ENCODE measurements around the gene CIB4. TPM values are rescaled to one million over a fixed set of nuclear protein-coding genes. Genes with fewer than 3 reads are reported as not detected.

Gene CIB4
- total and polyA plus RNA-seq, 2 experiments from 2014 or later, result not detected

- Histone ChIP-seq H4K20me1 (ENCODE audit: insufficient read depth, poor library complexity, severe bottlenecking) (no peaks in the 10 kb centered on the region), H3K4me1 (ENCODE audit: insufficient read depth) (no peaks in the 10 kb centered on the region), H3K27me3 (peaks cover 15% of the 10 kb centered on the region), H3K9me3 (ENCODE audit: low read depth) (no peaks in the 10 kb centered on the region), H3K4me2 (no peak overlapping the region), H3K36me3 (replicated peaks; ENCODE audit: insufficient read depth, low read depth) (no peaks in the 10 kb centered on the region), H3K9me2 (replicated peaks; ENCODE audit: insufficient read depth) (no peaks in the 10 kb centered on the region), H3K27ac (no peak overlapping the region), H3K79me2 (no peaks in the 10 kb centered on the region), H3K4me3 (no peak overlapping the region), H2AFZ (no peak overlapping the region)
- no peak for DNase-seq (ENCODE audit: low spot score)
- TF ChIP-seq CTCF (IDR thresholded peaks at IDR 0.05; ENCODE audit: poor library complexity) (no peak), EZH2phosphoT487 (IDR thresholded peaks at IDR 0.05; ENCODE audit: low read depth, severe bottlenecking, unreplicated experiment) (no peak), EZH2 (IDR thresholded peaks at IDR 0.05; ENCODE audit: borderline replicate concordance) (no peak)
- WGBS (ENCODE audit: low lambda C conversion rate, missing lambda C conversion rate), result 70% methylated on average over 5 of the region's 5 CpGs
These were observed 53.2 kb downstream of the CIB4 start for GRCh38 chr2:26587994-26588393.

- Histone ChIP-seq H3K79me2 (no peaks in the 10 kb centered on the region), H3K36me3 (replicated peaks; ENCODE audit: insufficient read depth, low read depth) (no peaks in the 10 kb centered on the region), H3K9me2 (replicated peaks; ENCODE audit: insufficient read depth) (no peaks in the 10 kb centered on the region), H4K20me1 (ENCODE audit: insufficient read depth, poor library complexity, severe bottlenecking) (no peaks in the 10 kb centered on the region), H3K4me3 (no peak overlapping the region), H3K4me2 (no peak overlapping the region), H3K9me3 (ENCODE audit: low read depth) (no peaks in the 10 kb centered on the region), H3K27ac (no peak overlapping the region), H3K27me3 (peaks cover 15% of the 10 kb centered on the region), H2AFZ (no peak overlapping the region), H3K4me1 (ENCODE audit: insufficient read depth) (no peaks in the 10 kb centered on the region)
- TF ChIP-seq CTCF (IDR thresholded peaks at IDR 0.05; ENCODE audit: poor library complexity), result no peak
- no peak for TF ChIP-seq EZH2 (IDR thresholded peaks at IDR 0.05; ENCODE audit: borderline replicate concordance)
- no peak for TF ChIP-seq EZH2phosphoT487 (IDR thresholded peaks at IDR 0.05; ENCODE audit: low read depth, severe bottlenecking, unreplicated experiment)
- WGBS (ENCODE audit: low lambda C conversion rate, missing lambda C conversion rate), result 66% methylated on average over 10 of the region's 10 CpGs
- DNase-seq (ENCODE audit: low spot score), result no peak
These were observed 55.2 kb downstream of the CIB4 start for GRCh38 chr2:26585966-26586365.

- no peak for DNase-seq (ENCODE audit: low spot score)
- Histone ChIP-seq H3K27me3 (peaks cover 15% of the 10 kb centered on the region), H3K4me2 (no peak overlapping the region), H2AFZ (no peak overlapping the region), H3K36me3 (replicated peaks; ENCODE audit: insufficient read depth, low read depth) (no peaks in the 10 kb centered on the region), H4K20me1 (ENCODE audit: insufficient read depth, poor library complexity, severe bottlenecking) (no peaks in the 10 kb centered on the region), H3K79me2 (no peaks in the 10 kb centered on the region), H3K9me2 (replicated peaks; ENCODE audit: insufficient read depth) (no peaks in the 10 kb centered on the region), H3K4me1 (ENCODE audit: insufficient read depth) (no peaks in the 10 kb centered on the region), H3K9me3 (ENCODE audit: low read depth) (no peaks in the 10 kb centered on the region), H3K27ac (no peak overlapping the region), H3K4me3 (no peak overlapping the region)
- TF ChIP-seq EZH2 (IDR thresholded peaks at IDR 0.05; ENCODE audit: borderline replicate concordance), result no peak
- TF ChIP-seq CTCF (IDR thresholded peaks at IDR 0.05; ENCODE audit: poor library complexity), result no peak
- TF ChIP-seq EZH2phosphoT487 (IDR thresholded peaks at IDR 0.05; ENCODE audit: low read depth, severe bottlenecking, unreplicated experiment), result no peak
- 90% methylated on average over 8 of the region's 8 CpGs for WGBS (ENCODE audit: low lambda C conversion rate, missing lambda C conversion rate)
These were observed 56.1 kb downstream of the CIB4 start for GRCh38 chr2:26585100-26585499.

GRCh38 chr2:26584656-26585055 is 56.5 kb downstream of the CIB4 start:
- Histone ChIP-seq H3K27me3 (peaks cover 15% of the 10 kb centered on the region), H3K36me3 (replicated peaks; ENCODE audit: insufficient read depth, low read depth) (no peaks in the 10 kb centered on the region), H3K27ac (no peak overlapping the region), H3K9me3 (ENCODE audit: low read depth) (no peaks in the 10 kb centered on the region), H4K20me1 (ENCODE audit: insufficient read depth, poor library complexity, severe bottlenecking) (no peaks in the 10 kb centered on the region), H2AFZ (no peak overlapping the region), H3K4me1 (ENCODE audit: insufficient read depth) (no peaks in the 10 kb centered on the region), H3K4me3 (no peak overlapping the region), H3K9me2 (replicated peaks; ENCODE audit: insufficient read depth) (no peaks in the 10 kb centered on the region), H3K4me2 (no peak overlapping the region), H3K79me2 (no peaks in the 10 kb centered on the region)
- TF ChIP-seq EZH2phosphoT487 (IDR thresholded peaks at IDR 0.05; ENCODE audit: low read depth, severe bottlenecking, unreplicated experiment), result no peak
- TF ChIP-seq EZH2 (IDR thresholded peaks at IDR 0.05; ENCODE audit: borderline replicate concordance), result no peak
- no peak for TF ChIP-seq CTCF (IDR thresholded peaks at IDR 0.05; ENCODE audit: poor library complexity)
- no peak for DNase-seq (ENCODE audit: low spot score)
- WGBS (ENCODE audit: low lambda C conversion rate, missing lambda C conversion rate), result 88% methylated on average over 8 of the region's 11 CpGs

Data from hepatocyte (in vitro differentiated cells).